COR-L47 (cell line): Measurements from ENCODE around the gene MRGPRD.

Experiments
- DNase-seq: peaks from one replicate; lab custom pipeline; 2025; lab: John Stamatoyannopoulos, UW

MRGPRD gene

DNA sequence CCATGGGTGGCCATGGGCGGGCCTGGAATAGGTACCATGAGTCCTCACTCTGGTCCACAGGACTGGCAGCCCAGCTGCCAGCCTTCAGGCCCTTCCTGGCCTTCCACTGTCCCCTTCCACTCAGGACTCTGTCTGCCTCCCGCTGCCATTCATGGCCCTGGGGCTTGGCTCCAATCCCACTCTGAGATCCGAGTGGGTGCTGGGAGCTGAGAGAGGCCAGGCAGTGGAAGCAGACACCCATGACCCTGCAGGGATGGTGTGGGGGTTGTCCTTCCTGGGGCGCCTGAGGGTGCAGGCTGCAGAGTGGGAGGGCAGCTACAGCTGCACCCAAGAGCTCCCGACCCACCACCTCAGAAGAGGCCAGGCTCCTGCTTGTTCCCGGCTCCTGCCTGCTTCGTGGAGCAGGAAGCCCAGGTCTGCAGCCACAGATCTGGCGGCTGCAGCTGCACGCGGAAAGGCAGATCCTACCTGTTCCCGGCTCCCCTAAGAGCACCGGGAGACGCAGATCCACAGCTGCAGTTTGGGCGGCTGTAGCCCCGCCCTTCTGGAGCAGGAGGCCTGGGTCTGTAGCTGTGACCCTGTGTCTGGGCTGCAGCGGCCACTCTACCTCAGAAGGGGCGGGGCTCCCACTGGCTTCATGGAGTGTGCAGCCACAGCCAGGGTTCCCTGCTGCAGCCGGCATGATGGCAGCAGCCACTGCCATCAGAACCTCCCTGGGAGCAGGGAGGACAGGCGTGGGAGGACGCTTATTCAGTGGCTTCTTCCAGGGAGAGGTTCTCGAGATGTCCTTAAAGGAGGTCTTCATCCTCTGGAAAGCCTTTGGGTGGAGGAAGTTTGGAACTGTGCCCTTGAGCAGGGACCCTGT, 49.6 kb downstream of the MRGPRD start:
- no peak for DNase-seq
